HepG2 (cell line): ENCODE data around the gene CEP164. TPM values are rescaled to one million over a fixed set of nuclear protein-coding genes. Genes with fewer than 3 reads are reported as not detected.

ENCODE experiments used
- EED ChIP-seq: sonication (generic); formaldehyde crosslinking; IDR thresholded peaks from 2 replicates; pipeline ENCODE4 v1.5.0; 2020; ENCODE audit warnings: mild to moderate bottlenecking, missing genetic modification reagents
- EHMT2 ChIP-seq: fragments of 200-600 bp; sonication (generic); IDR thresholded peaks from 2 replicates; pipeline ENCODE4 v1.7.0; 2017; ENCODE audit warnings: antibody characterized with exemption, low read depth, low read length, borderline replicate concordance
- GATAD2A ChIP-seq: IDR thresholded peaks from 2 replicates; pipeline ENCODE4 v1.6.1; 2016
- ISL2 ChIP-seq: sonication (generic); formaldehyde crosslinking; IDR thresholded peaks from 2 replicates; pipeline ENCODE4 v1.5.0; 2020; ENCODE audit warnings: missing genetic modification reagents
- MBD4 ChIP-seq: IDR thresholded peaks from 2 replicates; pipeline ENCODE4 v1.6.1; 2012; ENCODE audit warnings: low read length, inconsistent platforms, borderline replicate concordance
- MEF2D ChIP-seq: sonication (generic); formaldehyde crosslinking; IDR thresholded peaks from 2 replicates; pipeline ENCODE4 v1.5.1; 2020; ENCODE audit warnings: mild to moderate bottlenecking, missing genetic modification reagents
- MLLT10 ChIP-seq: sonication (generic); formaldehyde crosslinking; IDR thresholded peaks from 2 replicates; pipeline ENCODE4 v1.4.0; 2020; ENCODE audit warnings: missing genetic modification reagents
- SIX4 ChIP-seq: sonication (generic); formaldehyde crosslinking; IDR thresholded peaks from 2 replicates; pipeline ENCODE4 v1.4.0; 2020; ENCODE audit warnings: missing genetic modification reagents
- ZKSCAN5 ChIP-seq: sonication (generic); formaldehyde crosslinking; IDR thresholded peaks from 2 replicates; pipeline ENCODE4 v1.5.1; 2020; ENCODE audit warnings: mild to moderate bottlenecking, missing genetic modification reagents
- ZNF282 ChIP-seq: fragments of 450-650 bp; IDR thresholded peaks from 2 replicates; pipeline ENCODE4 v1.6.1; 2018; ENCODE audit not compliant: partially characterized antibody
- ZNF547 ChIP-seq: sonication (generic); formaldehyde crosslinking; IDR thresholded peaks from 2 replicates; pipeline ENCODE4 v1.5.1; 2020; ENCODE audit warnings: mild to moderate bottlenecking, missing genetic modification reagents
- ZNF672 ChIP-seq: sonication (generic); formaldehyde crosslinking; IDR thresholded peaks from 2 replicates; pipeline ENCODE4 v1.8.1; 2022; ENCODE audit warnings: missing genetic modification reagents
- polyA plus RNA-seq, 8 experiments: library from polyadenylated mRNA; depleted of rRNA in 3 of 8; stranded (reverse) in 7 of 8; unstranded in 1 of 8; fragments of >200 nt; fragmentation: Illumina TruSeq in 4 of 8; extraction: Trizol in 4 of 8; gene quantifications; 2 replicates each; pipeline versions ENCODE4 v1.2.1 to v1.2.3, GENCODE V29; 2011 to 2016; ENCODE audit warnings: low read depth in 4 of 8, missing spikeins in 1 of 8, mixed read lengths in 1 of 8; ENCODE audit not compliant: insufficient read depth in 1 of 8
- total RNA-seq, 5 experiments: library from RNA; depleted of rRNA; stranded (reverse); fragments of >200 nt; fragmentation: Illumina TruSeq; extraction: Trizol; gene quantifications; 2 replicates each; pipeline ENCODE4 v1.2.3, GENCODE V29; 2016; ENCODE audit warnings: low read depth in 1 of 5
- TF ChIP-seq, protein P1 (sequence below): sonication (generic); formaldehyde crosslinking; conservative IDR thresholded peaks from 2 replicates; pipeline ENCODE4 v1.8.0; 2022; ENCODE audit warnings: mild to moderate bottlenecking, moderate library complexity, missing genetic modification reagents
- TF ChIP-seq, protein P2 (sequence below): sonication (generic); formaldehyde crosslinking; IDR thresholded peaks from 2 replicates; pipeline ENCODE4 v1.5.0; 2020; ENCODE audit warnings: mild to moderate bottlenecking, missing genetic modification reagents, borderline replicate concordance
- TF ChIP-seq, protein P3 (sequence below): sonication (generic); formaldehyde crosslinking; conservative IDR thresholded peaks from 2 replicates; pipeline ENCODE4 v1.5.0; 2020; ENCODE audit warnings: missing genetic modification reagents
- TF ChIP-seq, protein P4 (sequence below): sonication (generic); formaldehyde crosslinking; IDR thresholded peaks from 2 replicates; pipeline ENCODE4 v1.4.0; 2020; ENCODE audit warnings: mild to moderate bottlenecking, missing genetic modification reagents
- TF ChIP-seq, protein P5 (sequence below): sonication (generic); formaldehyde crosslinking; IDR thresholded peaks from 2 replicates; pipeline ENCODE4 v1.8.0; 2022; ENCODE audit warnings: low read depth, missing genetic modification reagents
- TF ChIP-seq, protein P6 (sequence below): sonication (generic); formaldehyde crosslinking; IDR thresholded peaks from 2 replicates; pipeline ENCODE4 v1.8.1; 2022; ENCODE audit warnings: mild to moderate bottlenecking, missing genetic modification reagents

The CEP164 gene
- total and polyA plus RNA-seq, 2 of the 13 experiments (the other 11 are each of a cell fraction or from before 2014, with no cell fraction given) = 11.4 to 15.2 TPM

DNA sequence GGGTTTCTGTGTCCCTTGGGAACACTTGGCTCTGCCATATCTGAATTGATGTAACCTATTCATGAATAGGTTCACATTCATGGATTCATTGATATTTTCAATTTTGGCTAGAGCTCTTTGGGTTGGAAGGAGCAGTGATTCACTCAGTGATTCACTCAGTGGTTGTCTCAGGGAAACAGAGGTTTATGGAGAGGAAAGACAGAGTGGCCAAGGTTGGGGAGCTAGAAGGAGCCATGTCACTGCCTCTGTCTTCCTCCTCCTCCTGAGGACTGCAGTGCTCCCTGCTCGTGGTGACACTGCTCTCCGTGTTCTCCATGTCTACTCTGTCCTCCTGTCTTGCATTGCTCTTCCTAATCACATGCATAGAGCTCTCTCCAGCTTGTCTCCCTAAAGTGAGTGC is 17.4 kb downstream of the CEP164 start (continued):
- TF ChIP-seq, protein P1, sequence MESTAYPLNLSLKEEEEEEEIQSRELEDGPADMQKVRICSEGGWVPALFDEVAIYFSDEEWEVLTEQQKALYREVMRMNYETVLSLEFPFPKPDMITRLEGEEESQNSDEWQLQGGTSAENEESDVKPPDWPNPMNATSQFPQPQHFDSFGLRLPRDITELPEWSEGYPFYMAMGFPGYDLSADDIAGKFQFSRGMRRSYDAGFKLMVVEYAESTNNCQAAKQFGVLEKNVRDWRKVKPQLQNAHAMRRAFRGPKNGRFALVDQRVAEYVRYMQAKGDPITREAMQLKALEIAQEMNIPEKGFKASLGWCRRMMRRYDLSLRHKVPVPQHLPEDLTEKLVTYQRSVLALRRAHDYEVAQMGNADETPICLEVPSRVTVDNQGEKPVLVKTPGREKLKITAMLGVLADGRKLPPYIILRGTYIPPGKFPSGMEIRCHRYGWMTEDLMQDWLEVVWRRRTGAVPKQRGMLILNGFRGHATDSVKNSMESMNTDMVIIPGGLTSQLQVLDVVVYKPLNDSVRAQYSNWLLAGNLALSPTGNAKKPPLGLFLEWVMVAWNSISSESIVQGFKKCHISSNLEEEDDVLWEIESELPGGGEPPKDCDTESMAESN = no peak
- no peak for TF ChIP-seq ISL2
- TF ChIP-seq, protein P2, sequence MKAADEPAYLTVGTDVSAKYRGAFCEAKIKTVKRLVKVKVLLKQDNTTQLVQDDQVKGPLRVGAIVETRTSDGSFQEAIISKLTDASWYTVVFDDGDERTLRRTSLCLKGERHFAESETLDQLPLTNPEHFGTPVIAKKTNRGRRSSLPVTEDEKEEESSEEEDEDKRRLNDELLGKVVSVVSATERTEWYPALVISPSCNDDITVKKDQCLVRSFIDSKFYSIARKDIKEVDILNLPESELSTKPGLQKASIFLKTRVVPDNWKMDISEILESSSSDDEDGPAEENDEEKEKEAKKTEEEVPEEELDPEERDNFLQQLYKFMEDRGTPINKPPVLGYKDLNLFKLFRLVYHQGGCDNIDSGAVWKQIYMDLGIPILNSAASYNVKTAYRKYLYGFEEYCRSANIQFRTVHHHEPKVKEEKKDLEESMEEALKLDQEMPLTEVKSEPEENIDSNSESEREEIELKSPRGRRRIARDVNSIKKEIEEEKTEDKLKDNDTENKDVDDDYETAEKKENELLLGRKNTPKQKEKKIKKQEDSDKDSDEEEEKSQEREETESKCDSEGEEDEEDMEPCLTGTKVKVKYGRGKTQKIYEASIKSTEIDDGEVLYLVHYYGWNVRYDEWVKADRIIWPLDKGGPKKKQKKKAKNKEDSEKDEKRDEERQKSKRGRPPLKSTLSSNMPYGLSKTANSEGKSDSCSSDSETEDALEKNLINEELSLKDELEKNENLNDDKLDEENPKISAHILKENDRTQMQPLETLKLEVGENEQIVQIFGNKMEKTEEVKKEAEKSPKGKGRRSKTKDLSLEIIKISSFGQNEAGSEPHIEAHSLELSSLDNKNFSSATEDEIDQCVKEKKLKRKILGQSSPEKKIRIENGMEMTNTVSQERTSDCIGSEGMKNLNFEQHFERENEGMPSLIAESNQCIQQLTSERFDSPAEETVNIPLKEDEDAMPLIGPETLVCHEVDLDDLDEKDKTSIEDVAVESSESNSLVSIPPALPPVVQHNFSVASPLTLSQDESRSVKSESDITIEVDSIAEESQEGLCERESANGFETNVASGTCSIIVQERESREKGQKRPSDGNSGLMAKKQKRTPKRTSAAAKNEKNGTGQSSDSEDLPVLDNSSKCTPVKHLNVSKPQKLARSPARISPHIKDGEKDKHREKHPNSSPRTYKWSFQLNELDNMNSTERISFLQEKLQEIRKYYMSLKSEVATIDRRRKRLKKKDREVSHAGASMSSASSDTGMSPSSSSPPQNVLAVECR = no peak
- TF ChIP-seq, protein P3, sequence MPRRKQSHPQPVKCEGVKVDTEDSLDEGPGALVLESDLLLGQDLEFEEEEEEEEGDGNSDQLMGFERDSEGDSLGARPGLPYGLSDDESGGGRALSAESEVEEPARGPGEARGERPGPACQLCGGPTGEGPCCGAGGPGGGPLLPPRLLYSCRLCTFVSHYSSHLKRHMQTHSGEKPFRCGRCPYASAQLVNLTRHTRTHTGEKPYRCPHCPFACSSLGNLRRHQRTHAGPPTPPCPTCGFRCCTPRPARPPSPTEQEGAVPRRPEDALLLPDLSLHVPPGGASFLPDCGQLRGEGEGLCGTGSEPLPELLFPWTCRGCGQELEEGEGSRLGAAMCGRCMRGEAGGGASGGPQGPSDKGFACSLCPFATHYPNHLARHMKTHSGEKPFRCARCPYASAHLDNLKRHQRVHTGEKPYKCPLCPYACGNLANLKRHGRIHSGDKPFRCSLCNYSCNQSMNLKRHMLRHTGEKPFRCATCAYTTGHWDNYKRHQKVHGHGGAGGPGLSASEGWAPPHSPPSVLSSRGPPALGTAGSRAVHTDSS (CRISPR knock-in tag) = no peak
- TF ChIP-seq SIX4 = no peak
- TF ChIP-seq, protein P4, sequence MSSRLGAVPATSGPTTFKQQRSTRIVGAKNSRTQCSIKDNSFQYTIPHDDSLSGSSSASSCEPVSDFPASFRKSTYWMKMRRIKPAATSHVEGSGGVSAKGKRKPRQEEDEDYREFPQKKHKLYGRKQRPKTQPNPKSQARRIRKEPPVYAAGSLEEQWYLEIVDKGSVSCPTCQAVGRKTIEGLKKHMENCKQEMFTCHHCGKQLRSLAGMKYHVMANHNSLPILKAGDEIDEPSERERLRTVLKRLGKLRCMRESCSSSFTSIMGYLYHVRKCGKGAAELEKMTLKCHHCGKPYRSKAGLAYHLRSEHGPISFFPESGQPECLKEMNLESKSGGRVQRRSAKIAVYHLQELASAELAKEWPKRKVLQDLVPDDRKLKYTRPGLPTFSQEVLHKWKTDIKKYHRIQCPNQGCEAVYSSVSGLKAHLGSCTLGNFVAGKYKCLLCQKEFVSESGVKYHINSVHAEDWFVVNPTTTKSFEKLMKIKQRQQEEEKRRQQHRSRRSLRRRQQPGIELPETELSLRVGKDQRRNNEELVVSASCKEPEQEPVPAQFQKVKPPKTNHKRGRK (CRISPR knock-in tag) = no peak
- TF ChIP-seq MBD4 = no peak
- no peak for TF ChIP-seq ZNF547 (CRISPR knock-in tag)
- TF ChIP-seq EHMT2 = no peak
- TF ChIP-seq GATAD2A (CRISPR knock-in tag) = no peak
- no peak for TF ChIP-seq ZKSCAN5 (CRISPR knock-in tag)
- TF ChIP-seq MEF2D (CRISPR knock-in tag) = no peak
- TF ChIP-seq EED (CRISPR knock-in tag) = no peak
- TF ChIP-seq, protein P5, sequence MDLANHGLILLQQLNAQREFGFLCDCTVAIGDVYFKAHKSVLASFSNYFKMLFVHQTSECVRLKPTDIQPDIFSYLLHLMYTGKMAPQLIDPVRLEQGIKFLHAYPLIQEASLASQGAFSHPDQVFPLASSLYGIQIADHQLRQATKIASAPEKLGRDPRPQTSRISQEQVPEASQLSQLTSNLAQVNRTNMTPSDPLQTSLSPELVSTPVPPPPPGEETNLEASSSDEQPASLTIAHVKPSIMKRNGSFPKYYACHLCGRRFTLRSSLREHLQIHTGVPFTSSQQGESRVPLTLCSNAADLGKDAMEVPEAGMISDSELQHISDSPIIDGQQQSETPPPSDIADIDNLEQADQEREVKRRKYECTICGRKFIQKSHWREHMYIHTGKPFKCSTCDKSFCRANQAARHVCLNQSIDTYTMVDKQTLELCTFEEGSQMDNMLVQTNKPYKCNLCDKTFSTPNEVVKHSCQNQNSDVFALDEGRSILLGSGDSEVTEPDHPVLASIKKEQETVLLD (CRISPR knock-in tag) = no peak
- no peak for TF ChIP-seq MLLT10 (CRISPR knock-in tag)
- TF ChIP-seq, protein P6, sequence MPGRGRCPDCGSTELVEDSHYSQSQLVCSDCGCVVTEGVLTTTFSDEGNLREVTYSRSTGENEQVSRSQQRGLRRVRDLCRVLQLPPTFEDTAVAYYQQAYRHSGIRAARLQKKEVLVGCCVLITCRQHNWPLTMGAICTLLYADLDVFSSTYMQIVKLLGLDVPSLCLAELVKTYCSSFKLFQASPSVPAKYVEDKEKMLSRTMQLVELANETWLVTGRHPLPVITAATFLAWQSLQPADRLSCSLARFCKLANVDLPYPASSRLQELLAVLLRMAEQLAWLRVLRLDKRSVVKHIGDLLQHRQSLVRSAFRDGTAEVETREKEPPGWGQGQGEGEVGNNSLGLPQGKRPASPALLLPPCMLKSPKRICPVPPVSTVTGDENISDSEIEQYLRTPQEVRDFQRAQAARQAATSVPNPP (CRISPR knock-in tag) = no peak
- TF ChIP-seq ZNF672 (CRISPR knock-in tag) = no peak
- TF ChIP-seq ZNF282 = no peak
